Urinary bladder (tissue), 4 donors: ENCODE data around the gene SIX6. TPM values are rescaled to one million over a fixed set of nuclear protein-coding genes. Genes with fewer than 3 reads are reported as not detected.

Experiments
- DNase-seq: peaks from one replicate; pipeline ENCODE4 v3.0.0-alpha.2; 2015; ENCODE audit errors: extremely low spot score
- H3K27ac ChIP-seq: one replicate; pipeline ENCODE4 v1.5.1; 2013; ENCODE audit warnings: low read depth, mild to moderate bottlenecking, moderate library complexity
- H3K36me3 ChIP-seq: one replicate; pipeline ENCODE4 v1.6.1; 2013; ENCODE audit warnings: mild to moderate bottlenecking, moderate library complexity; ENCODE audit not compliant: insufficient read depth
- H3K4me1 ChIP-seq: one replicate; pipeline ENCODE4 v1.6.1; 2013; ENCODE audit warnings: mild to moderate bottlenecking, moderate library complexity; ENCODE audit not compliant: insufficient read depth
- H3K4me3 ChIP-seq: one replicate; pipeline ENCODE4 v1.5.1; 2013; ENCODE audit warnings: low read depth, low read length
- WGBS: extraction: QIAGEN DNeasy Blood & Tissue Kit; methylation state at CpG from one replicate; pipeline ENCODE4 v1.1.7; 2013; 5-methylcytosine and 5-hydroxymethylcytosine counted together
- polyA plus RNA-seq: library from polyadenylated mRNA; stranded (reverse); fragments of 200-250 nt; gene quantifications from one replicate; pipeline ENCODE4 v1.2.3, GENCODE V29; 2013
- total RNA-seq: library from RNA; depleted of rRNA; stranded (reverse); fragments of >200 nt; gene quantifications from one replicate; pipeline ENCODE4 v1.2.3, GENCODE V29; 2014
- donor health status: healthy with polysubstance abuse.
- donor health status: healthy.

SIX6 gene
- total and polyA plus RNA-seq, 2 donors, result not detected

DNA sequence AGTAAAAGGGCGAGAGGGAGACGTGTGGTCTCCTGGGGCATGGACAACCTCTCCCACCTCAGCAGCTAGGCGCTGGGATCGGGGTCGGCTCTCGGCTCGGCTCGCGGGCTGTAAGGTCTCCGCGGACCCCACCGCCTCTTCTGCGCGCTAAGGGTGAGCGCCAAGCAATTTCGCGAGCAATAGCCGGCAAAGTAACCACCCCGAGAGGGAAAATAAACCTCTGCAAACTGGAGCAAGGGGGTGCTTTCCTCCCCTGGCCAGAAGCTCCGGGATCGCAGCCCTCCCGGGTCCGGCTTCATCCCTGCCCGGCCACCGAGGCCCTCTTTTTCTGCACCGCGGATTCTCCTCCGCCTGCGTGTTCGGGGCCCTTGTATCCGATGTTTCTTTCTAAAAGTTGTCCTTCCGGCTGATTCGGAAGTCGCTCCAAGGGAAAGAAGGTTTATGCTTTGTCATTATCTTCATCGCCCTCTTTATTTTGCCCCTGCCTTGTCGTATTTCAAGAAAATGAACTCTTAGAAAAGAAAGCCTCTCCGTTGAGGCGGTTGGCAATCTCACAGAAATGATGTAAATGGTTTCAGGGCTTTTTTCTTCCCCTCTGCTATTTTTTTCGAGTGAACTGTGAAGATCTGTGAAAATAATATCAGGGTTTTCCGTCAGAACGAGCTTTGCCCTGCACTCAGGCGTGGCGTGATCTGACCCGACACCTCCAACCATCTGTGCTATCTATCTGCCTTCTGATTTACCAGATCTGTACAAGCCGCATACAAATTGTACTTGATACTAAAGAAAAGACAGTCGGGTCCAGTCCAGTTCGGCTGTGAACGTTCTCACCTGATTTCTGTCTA is 1.7 kb upstream of the SIX6 start:
- WGBS, result 5% methylated on average over 48 of the region's 48 CpGs
- H3K27ac ChIP-seq, result no peak overlapping the region
- no peaks in the 10 kb centered on the region for H3K4me1 ChIP-seq
- H3K4me3 ChIP-seq, result no peak overlapping the region
- no peaks in the 10 kb centered on the region for H3K36me3 ChIP-seq
- DNase-seq, result no peak

- H3K27ac ChIP-seq, result no peak overlapping the region
- 3% methylated on average over 5 of the region's 5 CpGs for WGBS
- no peak for DNase-seq
- no peaks in the 10 kb centered on the region for H3K4me1 ChIP-seq
- no peaks in the 10 kb centered on the region for H3K36me3 ChIP-seq
- H3K4me3 ChIP-seq, result no peak overlapping the region
Observed at GRCh38 chr14:60508363-60508706, 611 bp upstream of the SIX6 start.

GRCh38 chr14:60509438-60510253 is 700 bp downstream of the SIX6 start:
- no peak for DNase-seq
- H3K4me3 ChIP-seq, result no peak overlapping the region
- no peaks in the 10 kb centered on the region for H3K36me3 ChIP-seq
- WGBS, result 3% methylated on average over 58 of the region's 58 CpGs
- H3K27ac ChIP-seq, result no peak overlapping the region
- H3K4me1 ChIP-seq, result no peaks in the 10 kb centered on the region

GRCh38 chr14:60510254-60510950 is 1.5 kb downstream of the SIX6 start:
- H3K36me3 ChIP-seq, result no peaks in the 10 kb centered on the region
- peaks cover under 1% of the 10 kb centered on the region for H3K4me1 ChIP-seq
- WGBS, result 3% methylated on average over 35 of the region's 35 CpGs
- H3K27ac ChIP-seq, result no peak overlapping the region
- no peak overlapping the region for H3K4me3 ChIP-seq
- DNase-seq, result no peak

- no peak overlapping the region for H3K27ac ChIP-seq
- WGBS, result 3% methylated on average over 49 of the region's 49 CpGs
- no peak overlapping the region for H3K4me3 ChIP-seq
- no peak for DNase-seq
- H3K4me1 ChIP-seq, result peaks cover 2% of the 10 kb centered on the region
- H3K36me3 ChIP-seq, result no peaks in the 10 kb centered on the region
Observed at GRCh38 chr14:60510951-60511599, 2.1 kb downstream of the SIX6 start.

GRCh38 chr14:60512126-60512525 is 3.2 kb downstream of the SIX6 start:
- H3K4me1 ChIP-seq, result peaks cover 2% of the 10 kb centered on the region
- no peaks in the 10 kb centered on the region for H3K36me3 ChIP-seq
- no peak overlapping the region for H3K4me3 ChIP-seq
- H3K27ac ChIP-seq, result no peak overlapping the region
- WGBS, result 8% methylated on average over 2 of the region's 2 CpGs
- DNase-seq, result no peak

DNA sequence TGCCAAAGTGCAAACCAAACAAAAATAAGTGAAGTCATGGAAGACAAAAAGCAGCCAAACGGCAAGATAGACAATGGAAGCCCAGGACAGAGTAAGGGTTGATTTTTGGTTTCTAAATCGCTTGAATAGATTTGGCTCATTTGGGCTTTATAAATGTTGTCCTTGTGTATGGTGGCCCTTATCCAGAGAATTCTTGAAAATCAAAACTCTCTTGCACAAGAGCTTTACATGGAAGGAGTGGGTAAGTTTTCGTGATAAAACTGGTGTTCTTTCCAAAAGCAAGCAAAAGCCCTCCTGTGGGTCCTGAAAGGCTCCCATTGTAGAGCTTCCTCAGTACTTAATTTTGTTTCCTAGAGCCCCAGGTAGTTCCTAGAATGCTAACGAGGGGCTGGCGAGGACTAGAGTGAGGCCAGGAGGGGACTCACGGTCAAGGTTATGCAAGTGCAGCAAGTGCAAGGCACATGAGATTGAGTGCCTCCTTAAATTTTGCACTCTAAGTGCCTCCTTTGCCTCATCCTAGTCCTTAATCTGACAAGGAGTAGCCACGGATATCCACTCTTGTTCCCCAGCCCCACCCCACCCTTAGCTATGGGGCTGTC is 4.1 kb downstream of the SIX6 start:
- 10% methylated on average over 7 of the region's 7 CpGs for WGBS
- no peak for DNase-seq
- Histone ChIP-seq H3K4me3 (no peak overlapping the region), H3K4me1 (peaks cover 2% of the 10 kb centered on the region), H3K36me3 (no peaks in the 10 kb centered on the region), H3K27ac (no peak overlapping the region)

DNA sequence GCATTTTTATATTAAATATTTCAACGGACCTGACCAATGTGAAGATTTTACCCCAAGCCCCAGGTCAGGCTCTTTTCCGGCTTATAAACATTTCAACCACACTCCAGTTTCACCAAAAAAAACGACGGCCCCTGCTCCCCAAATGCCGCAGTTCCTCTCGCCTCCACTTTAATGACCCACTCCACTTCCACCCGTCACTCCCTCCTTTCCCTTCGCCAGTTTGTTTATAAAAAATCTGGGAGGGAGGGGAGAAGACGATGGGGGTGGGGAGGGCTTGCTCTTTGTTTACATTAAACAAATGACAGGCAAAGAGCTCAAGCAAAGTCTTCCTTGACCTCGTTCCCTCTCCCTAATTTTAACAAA is 5.4 kb downstream of the SIX6 start:
- peak overlapping the region; percentile 36 for H3K4me3 ChIP-seq
- 4% methylated on average over 10 of the region's 10 CpGs for WGBS
- no peak overlapping the region for H3K27ac ChIP-seq

GRCh38 chr14:60514741-60515491 is 6.0 kb downstream of the SIX6 start:
- Histone ChIP-seq H3K4me3 (peak overlapping the region; percentile 36), H3K4me1 (peaks cover 2% of the 10 kb centered on the region), H3K36me3 (no peaks in the 10 kb centered on the region), H3K27ac (no peak overlapping the region)
- DNase-seq, result no peak
- 1% methylated on average over 79 of the region's 79 CpGs for WGBS

More for the DNA sequence above, 5.4 kb downstream of the SIX6 start:
- Histone ChIP-seq H3K4me1 (peaks cover 2% of the 10 kb centered on the region), H3K36me3 (no peaks in the 10 kb centered on the region)
- DNase-seq, result no peak

GRCh38 chr14:60515511-60516289 is 6.8 kb downstream of the SIX6 start:
- no peak for DNase-seq
- no peak overlapping the region for H3K27ac ChIP-seq
- peaks cover 2% of the 10 kb centered on the region for H3K4me1 ChIP-seq
- WGBS, result 12% methylated on average over 66 of the region's 66 CpGs
- H3K36me3 ChIP-seq, result no peaks in the 10 kb centered on the region
- H3K4me3 ChIP-seq, result peak overlapping the region; percentile 36

GRCh38 chr14:60532442-60532841 is 23.5 kb downstream of the SIX6 start:
- no peaks in the 10 kb centered on the region for H3K4me1 ChIP-seq
- no peak overlapping the region for H3K4me3 ChIP-seq
- H3K36me3 ChIP-seq, result no peaks in the 10 kb centered on the region
- WGBS, result 56% methylated on average over 3 of the region's 3 CpGs
- DNase-seq, result no peak
- H3K27ac ChIP-seq, result no peak overlapping the region

- Histone ChIP-seq H3K36me3 (no peaks in the 10 kb centered on the region), H3K4me3 (no peak overlapping the region), H3K4me1 (no peaks in the 10 kb centered on the region), H3K27ac (no peak overlapping the region)
- DNase-seq, result no peak
Observed at GRCh38 chr14:60537663-60538062, 28.7 kb downstream of the SIX6 start.
